NCI-H1930 (cell line): Measurements from ENCODE around the gene TNFAIP8L1.
"Not testable (repeated sequence)": the region's sequence is repeated elsewhere in the genome, so short reads cannot be mapped to it uniquely, and the experiment has no call there.

Experiments
- DNase-seq, 2 experiments: peaks; one replicate each; lab custom pipeline; 2025; lab: John Stamatoyannopoulos, UW

The TNFAIP8L1 gene

GRCh38 chr19:4638828-4639530 is at the start of gene TNFAIP8L1:
TNFAIP8L1 (plus strand) TSS chr19:4639516; CDS start chr19:4651870, 12,354 bp downstream.
- peak; percentile 84 to 89 for DNase-seq

GRCh38 chr19:4589579-4590410 is 49.5 kb upstream of the TNFAIP8L1 start:
- DNase-seq: peak in 1 of 2 experiments; percentile 7

- no peak for DNase-seq
Measured at GRCh38 chr19:4590559-4590958, 48.8 kb upstream of the TNFAIP8L1 start.

- DNase-seq: no peak
Measured at GRCh38 chr19:4591320-4591719, 48.0 kb upstream of the TNFAIP8L1 start.

GRCh38 chr19:4592445-4592844 is 46.9 kb upstream of the TNFAIP8L1 start:
- DNase-seq: no peak

- no peak for DNase-seq
Measured at GRCh38 chr19:4593409-4593851, 45.9 kb upstream of the TNFAIP8L1 start.

GRCh38 chr19:4594201-4594600 is 45.1 kb upstream of the TNFAIP8L1 start:
- no peak for DNase-seq

- not testable (repeated sequence) for DNase-seq
Measured at GRCh38 chr19:4595158-4595557, 44.2 kb upstream of the TNFAIP8L1 start.

- DNase-seq: no peak
Measured at GRCh38 chr19:4596033-4596904, 43.0 kb upstream of the TNFAIP8L1 start.

- DNase-seq: no peak
Measured at GRCh38 chr19:4597278-4597974, 41.9 kb upstream of the TNFAIP8L1 start.

GRCh38 chr19:4597975-4598671 is 41.2 kb upstream of the TNFAIP8L1 start:
- DNase-seq: no peak

GRCh38 chr19:4598712-4599111 is 40.6 kb upstream of the TNFAIP8L1 start:
- no peak for DNase-seq

- no peak for DNase-seq
Measured at GRCh38 chr19:4600082-4600481, 39.2 kb upstream of the TNFAIP8L1 start.

GRCh38 chr19:4600893-4601292 is 38.4 kb upstream of the TNFAIP8L1 start:
- no peak for DNase-seq

GRCh38 chr19:4602173-4602788 is 37.0 kb upstream of the TNFAIP8L1 start:
- DNase-seq: no peak

GRCh38 chr19:4602915-4603314 is 36.4 kb upstream of the TNFAIP8L1 start:
- no peak for DNase-seq

- DNase-seq: no peak
Measured at GRCh38 chr19:4604912-4605311, 34.4 kb upstream of the TNFAIP8L1 start.

- DNase-seq: no peak
Measured at GRCh38 chr19:4606181-4606580, 33.1 kb upstream of the TNFAIP8L1 start.

- peak in 1 of 2 experiments; percentile 33 for DNase-seq
Measured at GRCh38 chr19:4606921-4607678, 32.2 kb upstream of the TNFAIP8L1 start.
